Choroid plexus epithelial cell (primary cell): ENCODE data around the gene PRR5L.

ENCODE experiments used
- DNase-seq: peaks from one replicate; pipeline ENCODE4 v3.0.0-alpha.2; 2010; ENCODE audit warnings: low read depth
- H3K4me3 ChIP-seq: 2 replicates; pipeline ENCODE4 v1.5.1; 2011; ENCODE audit warnings: low read depth, mild to moderate bottlenecking, control low read depth, low read length, moderate library complexity
- TF ChIP-seq, protein P1 (sequence below): conservative IDR thresholded peaks from 2 replicates; pipeline ENCODE4 v1.5.1; 2011; ENCODE audit warnings: low read depth, mild to moderate bottlenecking, control low read depth, inconsistent platforms, low read length, moderate library complexity

Gene PRR5L

DNA sequence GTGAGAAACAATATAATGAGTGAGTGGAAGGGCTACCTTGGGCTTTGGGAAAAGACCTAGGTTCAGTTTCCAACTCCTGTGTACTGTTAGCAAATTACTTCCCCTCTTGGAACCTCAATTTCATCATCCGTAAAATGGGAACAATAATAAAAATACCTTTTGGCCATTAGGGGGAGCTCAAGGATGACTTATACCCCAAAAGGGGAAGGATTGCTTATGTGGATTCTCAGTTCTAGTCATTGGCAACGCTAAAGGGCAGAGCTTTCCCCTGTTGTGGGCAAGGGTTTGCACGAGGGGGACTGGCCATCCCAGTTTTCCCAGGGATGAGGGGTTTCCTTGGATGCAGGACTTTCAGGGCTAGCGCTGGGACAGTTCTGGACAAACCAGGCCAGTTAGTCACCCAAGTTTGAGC lies 3.8 kb upstream of the PRR5L start:
- peak; percentile 68 for DNase-seq
- no peak overlapping the region for H3K4me3 ChIP-seq
- TF ChIP-seq, protein P1, sequence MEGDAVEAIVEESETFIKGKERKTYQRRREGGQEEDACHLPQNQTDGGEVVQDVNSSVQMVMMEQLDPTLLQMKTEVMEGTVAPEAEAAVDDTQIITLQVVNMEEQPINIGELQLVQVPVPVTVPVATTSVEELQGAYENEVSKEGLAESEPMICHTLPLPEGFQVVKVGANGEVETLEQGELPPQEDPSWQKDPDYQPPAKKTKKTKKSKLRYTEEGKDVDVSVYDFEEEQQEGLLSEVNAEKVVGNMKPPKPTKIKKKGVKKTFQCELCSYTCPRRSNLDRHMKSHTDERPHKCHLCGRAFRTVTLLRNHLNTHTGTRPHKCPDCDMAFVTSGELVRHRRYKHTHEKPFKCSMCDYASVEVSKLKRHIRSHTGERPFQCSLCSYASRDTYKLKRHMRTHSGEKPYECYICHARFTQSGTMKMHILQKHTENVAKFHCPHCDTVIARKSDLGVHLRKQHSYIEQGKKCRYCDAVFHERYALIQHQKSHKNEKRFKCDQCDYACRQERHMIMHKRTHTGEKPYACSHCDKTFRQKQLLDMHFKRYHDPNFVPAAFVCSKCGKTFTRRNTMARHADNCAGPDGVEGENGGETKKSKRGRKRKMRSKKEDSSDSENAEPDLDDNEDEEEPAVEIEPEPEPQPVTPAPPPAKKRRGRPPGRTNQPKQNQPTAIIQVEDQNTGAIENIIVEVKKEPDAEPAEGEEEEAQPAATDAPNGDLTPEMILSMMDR: peak; percentile 65

DNA sequence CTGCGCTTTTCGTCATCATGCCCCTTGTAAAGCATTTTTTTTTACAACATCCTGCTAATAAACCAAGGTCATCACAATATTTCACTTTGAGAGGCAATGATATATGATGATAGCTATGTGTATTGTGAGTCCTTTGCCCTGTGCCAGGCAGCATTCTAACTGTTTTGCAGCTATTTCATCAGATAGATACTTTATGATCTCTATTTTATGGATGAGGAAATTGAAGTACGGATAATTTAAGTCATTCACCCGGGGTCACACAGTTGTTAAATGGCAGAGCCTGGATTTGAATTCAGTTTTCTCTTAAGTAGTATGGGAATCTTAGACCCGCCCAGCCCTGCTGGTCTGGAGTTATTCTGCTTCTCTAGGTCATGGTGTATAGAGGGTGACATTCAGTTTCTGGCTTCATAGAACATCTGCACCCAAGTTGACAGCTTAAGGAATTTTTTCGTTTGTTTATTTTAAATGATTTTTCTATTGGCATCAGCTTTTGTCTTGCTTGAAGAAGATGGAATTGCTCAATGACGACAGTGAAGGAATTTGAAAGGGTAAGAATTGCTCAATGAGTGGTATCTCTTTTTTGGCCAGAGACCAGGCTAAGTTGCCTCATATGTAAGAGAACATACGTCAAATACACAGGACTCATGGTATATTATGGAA lies 926 bp downstream of the PRR5L start:
- peak; percentile 99 for DNase-seq
- TF ChIP-seq, protein P1: no peak
- H3K4me3 ChIP-seq: no peak overlapping the region

DNA sequence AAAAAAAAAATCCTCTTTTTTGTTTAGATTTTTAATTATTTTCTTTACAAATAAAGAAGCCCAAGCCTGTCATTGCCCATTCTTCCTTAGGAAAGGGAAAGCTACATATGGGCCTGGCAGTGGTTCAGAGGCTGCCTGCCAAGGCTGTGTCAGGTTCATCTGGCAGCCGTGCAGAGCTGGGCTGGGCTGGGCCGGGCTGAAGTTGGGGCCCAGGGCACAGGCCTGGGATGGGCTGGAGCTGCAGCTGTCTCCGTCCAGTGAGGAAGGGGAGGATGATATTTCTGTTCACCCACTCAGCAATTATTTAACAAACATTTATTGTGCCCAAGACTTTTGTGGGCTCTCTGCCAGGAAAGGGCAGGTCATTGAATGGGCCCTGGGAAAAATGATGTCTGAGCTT lies 4.6 kb downstream of the PRR5L start:
- H3K4me3 ChIP-seq: no peak overlapping the region
- TF ChIP-seq, protein P1: no peak
- peak; percentile 61 for DNase-seq

DNA sequence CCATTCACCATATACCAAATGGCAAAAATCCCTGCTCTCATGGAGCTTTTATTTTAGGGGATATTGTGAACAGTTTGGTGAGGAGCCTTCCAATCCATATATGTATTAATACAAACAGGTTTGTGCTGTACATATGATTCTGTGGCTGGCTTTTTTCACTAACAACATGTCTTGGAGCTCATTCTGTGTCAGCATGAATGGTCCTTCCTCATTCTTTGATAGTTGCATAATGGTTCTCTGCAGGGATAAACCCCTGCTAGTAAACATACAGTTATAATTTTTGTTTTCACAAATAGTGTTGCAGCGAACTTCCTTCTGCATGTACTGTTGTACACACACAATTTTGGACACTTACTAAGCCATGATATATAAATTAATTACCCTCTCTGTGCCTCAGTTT lies 8.3 kb downstream of the PRR5L start:
- peak; percentile 67 for DNase-seq
- TF ChIP-seq, protein P1: no peak

DNA sequence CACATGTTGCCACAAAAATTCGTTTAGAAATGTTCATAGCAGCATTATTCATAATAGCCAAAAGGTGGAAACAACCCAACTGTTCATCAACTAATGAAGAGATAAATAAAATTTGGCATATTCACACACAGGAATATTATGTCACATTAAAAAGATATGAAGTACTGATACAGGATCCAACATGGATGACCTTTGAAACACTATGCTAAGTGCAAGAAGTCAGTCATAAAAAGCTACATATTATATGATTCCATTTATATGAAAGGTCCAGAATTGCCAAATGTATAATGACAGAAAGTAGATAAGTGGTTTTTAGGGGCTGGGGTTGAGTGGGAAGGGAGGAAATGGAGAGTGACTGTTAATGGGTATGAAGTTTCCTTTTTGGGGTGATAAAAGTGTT lies 9.0 kb downstream of the PRR5L start:
- DNase-seq: no peak
- H3K4me3 ChIP-seq: no peak overlapping the region
- TF ChIP-seq, protein P1: no peak

More for the DNA sequence above, 8.3 kb downstream of the PRR5L start:
- H3K4me3 ChIP-seq: no peak overlapping the region

DNA sequence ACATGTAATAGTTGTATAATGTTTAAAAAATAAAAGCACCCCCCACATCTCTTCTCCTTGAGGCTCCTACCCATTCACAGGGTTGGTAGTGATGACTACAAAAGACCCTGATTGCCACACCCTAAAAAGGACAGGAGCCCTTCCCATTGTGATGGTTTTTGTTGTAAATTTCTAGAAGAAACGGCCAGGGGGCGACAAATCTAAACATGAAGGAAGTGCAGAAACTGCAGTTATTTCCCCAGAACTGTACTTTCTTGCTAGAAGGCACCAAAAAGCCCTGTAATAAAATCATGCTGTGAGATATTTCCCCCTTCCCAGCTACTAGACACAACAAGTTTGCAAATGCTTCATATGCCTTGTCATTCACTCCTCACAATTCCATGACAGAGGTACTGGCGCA lies 10.8 kb downstream of the PRR5L start:
- DNase-seq: peak; percentile 81
- TF ChIP-seq, protein P1: peak; percentile 75
- no peak overlapping the region for H3K4me3 ChIP-seq

DNA sequence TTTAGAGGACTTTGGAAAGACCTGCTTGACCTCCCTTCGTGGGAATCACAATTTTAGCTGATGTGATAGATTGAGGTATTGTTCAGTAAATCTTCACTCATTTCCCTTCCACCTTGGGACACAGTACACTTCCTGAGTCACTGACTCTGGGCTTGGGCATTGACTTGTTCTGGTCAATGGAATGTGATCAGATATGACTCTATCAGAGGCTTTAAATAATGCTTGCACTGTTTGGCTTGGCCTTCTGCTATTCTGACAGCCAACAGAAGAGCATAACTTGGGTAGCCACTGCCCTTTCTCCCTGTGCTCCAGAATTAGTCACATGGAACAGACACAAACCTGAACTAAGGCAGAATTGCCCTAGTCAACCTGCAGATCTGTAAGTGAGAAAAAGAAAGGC lies 12.5 kb downstream of the PRR5L start:
- no peak for DNase-seq

More for the DNA sequence above, 12.5 kb downstream of the PRR5L start:
- H3K4me3 ChIP-seq: no peak overlapping the region
- TF ChIP-seq, protein P1: no peak
